ENCODE measurements around the gene CPT1C. TPM values are rescaled to one million over a fixed set of nuclear protein-coding genes. Genes with fewer than 3 reads are reported as not detected.

Gene CPT1C
- total RNA-seq, 1 experiment from 2014 or later, result 2.0 TPM

- peaks cover 62% of the 10 kb centered on the region for H3K36me3 Mint-ChIP-seq (ENCODE audit: insufficient read depth, unreplicated experiment)
- TF ChIP-seq CTCF (IDR thresholded peaks at IDR 0.05; ENCODE audit: insufficient read depth in 1 of 2, low read depth in 1 of 2, low read length in 1 of 2, severe bottlenecking in 1 of 2, unreplicated experiment in 1 of 2), result no peak
- no peak for DNase-seq
- H3K36me3 ChIP-seq (ENCODE audit: control insufficient read depth, insufficient read depth, low read length), result no peaks in the 10 kb centered on the region; the same call in 1 of the 2 replicates
- H3K27me3 Mint-ChIP-seq (ENCODE audit: insufficient read depth, unreplicated experiment), result no peaks in the 10 kb centered on the region
- H3K4me3 Mint-ChIP-seq (ENCODE audit: unreplicated experiment), result no peak overlapping the region
- no peak overlapping the region for H3K27ac Mint-ChIP-seq (ENCODE audit: unreplicated experiment)
- CTCF ChIA-PET, result no interaction called here
- no TSS peak for BruUV-seq (replicated peaks)
- no peaks in the 10 kb centered on the region for H3K9me3 ChIP-seq
- no peaks in the 10 kb centered on the region for H3K9me3 Mint-ChIP-seq (ENCODE audit: unreplicated experiment)
- H3K4me3 ChIP-seq (ENCODE audit: low read depth, low read length), result no peak overlapping the region
- H3K4me1 Mint-ChIP-seq (ENCODE audit: low read depth, unreplicated experiment), result peaks cover 24% of the 10 kb centered on the region
- H3K4me1 ChIP-seq, result peaks cover 16% of the 10 kb centered on the region
- intact Hi-C loops (cut with micrococcal nuclease; ENCODE audit: unreplicated experiment), result no loop called here
- POLR2A ChIA-PET, result no interaction called here
- no peaks in the 10 kb centered on the region for H3K27me3 ChIP-seq (replicated peaks; ENCODE audit: control insufficient read depth, insufficient read depth, low read length)
These were observed 21.4 kb upstream of the CPT1C start for GRCh38 chr19:49669516-49669915.

DNA sequence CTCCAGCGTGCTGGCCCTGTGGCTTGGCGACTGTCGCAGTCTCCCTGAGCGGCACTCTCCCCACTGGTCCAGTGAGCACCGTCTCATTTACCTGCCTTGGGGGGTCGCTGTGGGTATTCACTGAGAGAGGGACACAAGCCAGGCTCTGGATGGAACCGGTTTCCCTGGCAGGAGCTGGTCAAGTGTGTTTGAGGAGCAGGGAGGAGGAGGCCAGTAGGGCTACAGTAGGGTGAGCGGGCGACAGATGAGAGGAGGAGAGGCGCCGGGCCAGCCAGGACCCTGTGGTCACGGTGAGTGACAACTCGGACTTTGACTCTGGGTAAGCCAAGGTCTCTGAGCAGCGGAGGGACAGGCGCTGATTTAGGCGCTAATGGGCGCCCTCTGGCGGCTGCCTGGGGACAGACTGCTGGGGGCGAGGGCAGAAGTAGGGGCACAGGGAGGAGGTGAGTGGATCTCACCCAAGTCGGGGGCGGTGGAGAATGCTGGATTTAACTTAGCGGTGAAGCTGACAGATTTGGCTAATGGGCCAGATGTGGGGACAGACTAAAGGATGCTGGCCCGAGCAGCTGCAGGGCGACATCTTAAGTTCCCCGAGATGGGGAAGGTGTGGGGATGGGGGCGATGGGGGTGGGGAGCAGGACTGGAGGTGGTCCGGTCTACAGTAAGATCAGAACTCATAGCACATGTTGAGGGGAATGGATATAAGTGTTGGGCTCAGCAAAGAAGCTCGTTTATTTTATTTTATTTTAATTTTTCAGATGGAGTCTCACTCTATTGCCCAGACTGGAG, 18.6 kb upstream of the CPT1C start:
- peak overlapping the region; percentile 17 for H3K4me3 Mint-ChIP-seq (ENCODE audit: unreplicated experiment)
- Histone ChIP-seq H3K27me3 (replicated peaks; ENCODE audit: control insufficient read depth, insufficient read depth, low read length) (no peaks in the 10 kb centered on the region), H3K36me3 (ENCODE audit: control insufficient read depth, insufficient read depth, low read length) (no peaks in the 10 kb centered on the region; the same call in 1 of the 2 replicates), H3K9me3 (no peaks in the 10 kb centered on the region), H3K4me1 (peaks cover 15% of the 10 kb centered on the region), H3K4me3 (ENCODE audit: low read depth, low read length) (no peak overlapping the region)
- no peaks in the 10 kb centered on the region for H3K9me3 Mint-ChIP-seq (ENCODE audit: unreplicated experiment)
- H3K4me1 Mint-ChIP-seq (ENCODE audit: low read depth, unreplicated experiment), result peaks cover 12% of the 10 kb centered on the region
- peak; percentile 88 to 96 for TF ChIP-seq CTCF (IDR thresholded peaks at IDR 0.05; ENCODE audit: insufficient read depth in 1 of 2, low read depth in 1 of 2, low read length in 1 of 2, severe bottlenecking in 1 of 2, unreplicated experiment in 1 of 2)
- ChIA-PET CTCF (interaction anchor here (1.4 kb wide), 1 partner anchor 32 kb away, joined by 9 read pairs; the partner anchor contains the start of gene RRAS), POLR2A (interaction anchor here (0.5 to 2.1 kb wide), 2 partner anchors 32 kb away, joined by 4 to 5 read pairs; partner anchors contain the start of gene RRAS)
- no TSS peak for BruUV-seq (replicated peaks)
- intact Hi-C loops (cut with micrococcal nuclease; ENCODE audit: unreplicated experiment), result no loop called here
- H3K36me3 Mint-ChIP-seq (ENCODE audit: insufficient read depth, unreplicated experiment), result peaks cover 59% of the 10 kb centered on the region
- DNase-seq, result peak; percentile 90
- no peaks in the 10 kb centered on the region for H3K27me3 Mint-ChIP-seq (ENCODE audit: insufficient read depth, unreplicated experiment)
- H3K27ac Mint-ChIP-seq (ENCODE audit: unreplicated experiment), result peak overlapping the region; percentile 76

DNA sequence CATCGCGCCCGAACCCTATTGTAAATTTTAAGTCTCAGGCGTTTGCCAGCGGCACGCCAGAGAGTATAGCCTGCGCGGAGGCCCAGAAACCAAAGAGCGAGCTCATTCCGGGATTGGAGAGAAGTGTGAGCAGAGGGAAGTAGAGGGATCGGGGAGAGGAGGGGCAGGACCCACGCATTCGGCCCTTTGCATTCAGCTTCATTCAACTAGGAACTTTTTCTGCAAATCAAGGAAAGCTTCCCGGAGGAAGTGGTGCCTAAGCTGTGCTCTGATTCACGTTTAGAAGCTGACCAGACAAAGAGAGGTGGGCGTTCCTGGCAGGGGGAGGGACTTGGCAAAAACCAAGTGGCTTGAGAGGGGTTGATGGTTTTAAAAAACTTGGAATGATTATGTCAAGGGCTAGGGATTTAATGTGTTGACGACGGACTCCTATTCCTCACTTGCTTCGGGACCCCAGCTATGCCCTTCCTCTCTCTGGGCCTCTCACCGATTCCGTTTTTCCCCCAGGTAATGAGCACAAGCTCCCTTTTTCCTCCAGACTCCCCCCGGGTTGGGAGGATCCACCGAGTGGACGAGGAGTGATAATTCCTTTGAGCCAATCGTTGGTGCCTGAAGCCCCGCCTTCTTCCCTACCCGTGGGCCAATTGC, 14.7 kb upstream of the CPT1C start:
- ChIA-PET POLR2A (interaction anchor here (0.7 to 2.9 kb wide), 10 partner anchors 9 to 224 kb away, joined by 3 to 50 read pairs (median 8); partner anchors contain the start of genes AP2A1, BCL2L12, IRF3 and NOSIP), CTCF (interaction anchor here (0.5 to 1.9 kb wide), 11 partner anchors 12 to 214 kb away, joined by 3 to 14 read pairs (median 7); partner anchors contain the start of genes AP2A1, PRRG2, RRAS and SCAF1)
- no peak for TF ChIP-seq CTCF (IDR thresholded peaks at IDR 0.05; ENCODE audit: insufficient read depth in 1 of 2, low read depth in 1 of 2, low read length in 1 of 2, severe bottlenecking in 1 of 2, unreplicated experiment in 1 of 2)
- no peak for DNase-seq
- Histone ChIP-seq H3K36me3 (ENCODE audit: control insufficient read depth, insufficient read depth, low read length) (no peaks in the 10 kb centered on the region), H3K27me3 (replicated peaks; ENCODE audit: control insufficient read depth, insufficient read depth, low read length) (no peaks in the 10 kb centered on the region), H3K9me3 (no peaks in the 10 kb centered on the region), H3K4me1 (peaks cover 25% of the 10 kb centered on the region), H3K4me3 (ENCODE audit: low read depth, low read length) (peak overlapping the region; percentile 33)
- Mint-ChIP-seq H3K4me3 (ENCODE audit: unreplicated experiment) (peak overlapping the region; percentile 78), H3K36me3 (ENCODE audit: insufficient read depth, unreplicated experiment) (peaks cover 62% of the 10 kb centered on the region), H3K27me3 (ENCODE audit: insufficient read depth, unreplicated experiment) (no peaks in the 10 kb centered on the region), H3K27ac (ENCODE audit: unreplicated experiment) (peak overlapping the region; percentile 99), H3K4me1 (ENCODE audit: low read depth, unreplicated experiment) (peaks cover 21% of the 10 kb centered on the region), H3K9me3 (ENCODE audit: unreplicated experiment) (no peaks in the 10 kb centered on the region)
- intact Hi-C loops (cut with micrococcal nuclease; ENCODE audit: unreplicated experiment), result loop anchor here (1.0 to 5.0 kb wide), 5 partner anchors 11 to 191 kb away; partner anchors contain the start of genes AP2A1, BCL2L12, IRF3 and PNKP
- TSS peak; percentile 95 for BruUV-seq (replicated peaks)
